Measurements from ENCODE around the gene WDR91.

The WDR91 gene

DNA sequence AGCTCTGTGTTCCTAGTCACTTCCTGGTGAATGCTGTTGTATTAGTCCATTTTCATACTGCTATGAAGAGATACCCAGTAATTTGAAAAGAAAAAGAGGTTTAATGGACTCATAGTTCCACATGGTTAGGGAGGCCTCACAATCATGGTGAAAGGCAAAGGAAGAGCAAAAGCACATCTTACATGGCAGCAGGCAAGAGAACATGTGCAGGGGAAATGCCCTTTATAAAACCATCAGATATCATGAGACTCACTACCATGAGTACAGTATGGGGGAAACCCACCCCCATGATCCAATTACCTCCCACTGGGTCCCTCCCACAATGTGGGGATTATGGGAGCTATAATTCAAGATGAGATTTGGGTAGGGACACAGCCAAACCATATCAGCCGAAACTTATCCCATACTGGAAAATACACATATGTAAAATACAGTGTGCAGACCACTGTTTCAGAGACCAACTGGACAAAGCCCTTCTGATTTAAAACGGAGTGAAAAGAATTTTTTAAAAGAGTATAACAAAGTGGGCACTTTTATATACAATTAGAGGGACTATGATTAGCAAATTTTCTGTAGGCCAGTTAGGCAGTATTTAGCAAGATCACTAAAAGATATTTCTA is 48.8 kb downstream of the WDR91 start:
- no peak for TF ChIP-seq ZFX (IDR thresholded peaks at IDR 0.05)
- no peak overlapping the region for H3K27ac ChIP-seq

DNA sequence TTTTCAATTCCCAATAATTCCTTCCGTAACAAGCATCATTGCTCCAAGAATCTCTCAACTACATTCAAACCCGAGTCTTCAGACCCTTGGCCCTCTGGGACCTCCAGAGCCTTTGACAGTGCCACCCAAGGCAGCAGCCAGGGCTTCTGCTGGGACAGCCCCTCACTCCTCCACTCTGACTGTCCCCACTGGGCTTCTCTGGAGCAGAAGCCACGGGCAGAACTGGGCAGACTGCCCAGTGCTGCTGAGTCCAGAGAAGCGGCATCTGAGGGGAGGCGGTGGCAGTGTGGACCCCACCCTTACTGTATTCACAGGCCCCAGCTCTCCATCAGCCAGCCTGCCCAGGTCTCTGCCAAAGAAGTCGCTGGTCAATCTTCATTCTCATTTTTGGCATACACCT is 49.7 kb downstream of the WDR91 start:
- no peak overlapping the region for H3K27ac ChIP-seq
- TF ChIP-seq, protein P1, sequence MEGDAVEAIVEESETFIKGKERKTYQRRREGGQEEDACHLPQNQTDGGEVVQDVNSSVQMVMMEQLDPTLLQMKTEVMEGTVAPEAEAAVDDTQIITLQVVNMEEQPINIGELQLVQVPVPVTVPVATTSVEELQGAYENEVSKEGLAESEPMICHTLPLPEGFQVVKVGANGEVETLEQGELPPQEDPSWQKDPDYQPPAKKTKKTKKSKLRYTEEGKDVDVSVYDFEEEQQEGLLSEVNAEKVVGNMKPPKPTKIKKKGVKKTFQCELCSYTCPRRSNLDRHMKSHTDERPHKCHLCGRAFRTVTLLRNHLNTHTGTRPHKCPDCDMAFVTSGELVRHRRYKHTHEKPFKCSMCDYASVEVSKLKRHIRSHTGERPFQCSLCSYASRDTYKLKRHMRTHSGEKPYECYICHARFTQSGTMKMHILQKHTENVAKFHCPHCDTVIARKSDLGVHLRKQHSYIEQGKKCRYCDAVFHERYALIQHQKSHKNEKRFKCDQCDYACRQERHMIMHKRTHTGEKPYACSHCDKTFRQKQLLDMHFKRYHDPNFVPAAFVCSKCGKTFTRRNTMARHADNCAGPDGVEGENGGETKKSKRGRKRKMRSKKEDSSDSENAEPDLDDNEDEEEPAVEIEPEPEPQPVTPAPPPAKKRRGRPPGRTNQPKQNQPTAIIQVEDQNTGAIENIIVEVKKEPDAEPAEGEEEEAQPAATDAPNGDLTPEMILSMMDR (conservative IDR thresholded peaks at IDR 0.05) = no peak
- TF ChIP-seq ZFX (IDR thresholded peaks at IDR 0.05) = no peak

DNA sequence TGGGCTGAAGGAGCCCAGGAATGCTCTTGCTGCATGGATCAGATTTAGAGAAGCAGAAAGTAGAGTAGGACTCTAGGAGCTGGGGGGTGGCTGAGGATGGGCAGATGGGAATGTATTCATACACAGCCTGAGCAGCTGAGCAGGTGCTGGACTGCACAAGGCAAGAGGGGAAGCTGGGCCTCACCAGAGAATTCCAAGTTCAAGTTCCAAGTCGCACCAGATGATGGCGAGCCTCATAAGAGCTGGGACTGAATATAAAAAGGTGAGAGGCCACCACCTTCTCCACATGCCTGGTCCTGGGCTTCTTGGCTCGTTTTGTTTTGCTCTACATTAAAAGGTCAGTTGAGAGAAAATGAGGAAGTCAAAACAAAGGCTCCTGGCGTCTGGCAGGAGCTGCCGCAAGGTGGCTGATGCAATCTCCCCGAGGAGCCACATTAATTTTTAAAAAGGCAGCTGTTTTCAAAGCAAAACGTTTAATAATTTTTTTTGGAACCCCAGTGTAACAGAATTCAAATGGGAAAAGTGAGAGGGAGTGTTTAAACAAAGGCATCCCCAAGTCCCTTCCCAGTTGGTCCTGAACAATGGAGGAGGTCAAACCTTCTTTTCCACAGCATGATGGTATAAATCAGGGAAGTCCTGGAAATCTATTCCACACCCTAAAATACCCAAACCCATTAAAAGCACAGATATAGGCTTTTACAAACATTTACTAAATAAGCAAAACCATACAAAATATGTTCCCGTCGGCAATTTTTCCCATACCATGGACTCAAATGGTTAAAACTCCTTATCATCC is 50.3 kb downstream of the WDR91 start:
- TF ChIP-seq ZFX (IDR thresholded peaks at IDR 0.05) = no peak
- TF ChIP-seq, protein P1 (conservative IDR thresholded peaks at IDR 0.05) = no peak
- peak overlapping the region; percentile 6; the same call in 1 of the 2 replicates for H3K27ac ChIP-seq

DNA sequence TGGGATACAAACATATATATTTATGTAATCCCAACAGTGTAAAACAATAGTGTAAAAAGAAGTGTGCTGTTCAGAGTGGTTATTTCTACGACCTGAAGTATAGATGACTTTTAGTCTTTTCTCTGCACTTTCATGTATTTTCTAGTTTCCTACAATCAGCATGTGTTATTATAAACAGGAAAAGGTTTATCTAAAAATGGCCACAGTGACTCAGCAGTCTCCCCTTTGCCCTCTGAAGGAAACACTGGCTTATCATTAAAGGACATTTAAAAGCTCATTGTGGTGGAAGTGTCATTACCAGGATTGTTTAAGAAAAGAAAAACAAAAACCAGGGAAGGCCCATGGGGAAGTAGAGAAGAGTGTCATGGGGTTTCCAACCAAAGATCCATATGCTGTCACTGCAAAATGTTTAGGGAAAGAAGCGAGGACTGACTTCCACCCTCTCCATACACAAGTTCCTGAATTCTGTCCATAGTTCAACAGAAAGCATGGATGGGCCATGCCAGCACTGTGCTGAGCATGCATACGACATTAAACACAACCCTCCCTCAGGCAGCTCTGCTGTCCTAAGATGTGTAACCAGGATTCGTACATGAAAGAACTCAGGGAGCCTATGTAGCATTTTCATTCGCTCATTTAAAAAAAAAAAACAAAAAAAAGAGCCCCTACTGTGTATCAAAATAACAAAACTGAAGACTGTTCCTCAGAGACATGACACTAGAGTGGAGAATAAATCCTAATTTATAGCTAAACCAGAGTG is 51.0 kb downstream of the WDR91 start:
- no peak for TF ChIP-seq ZFX (IDR thresholded peaks at IDR 0.05)
- TF ChIP-seq, protein P1 (conservative IDR thresholded peaks at IDR 0.05) = no peak
- peak overlapping the region; percentile 6; the same call in 1 of the 2 replicates for H3K27ac ChIP-seq

DNA sequence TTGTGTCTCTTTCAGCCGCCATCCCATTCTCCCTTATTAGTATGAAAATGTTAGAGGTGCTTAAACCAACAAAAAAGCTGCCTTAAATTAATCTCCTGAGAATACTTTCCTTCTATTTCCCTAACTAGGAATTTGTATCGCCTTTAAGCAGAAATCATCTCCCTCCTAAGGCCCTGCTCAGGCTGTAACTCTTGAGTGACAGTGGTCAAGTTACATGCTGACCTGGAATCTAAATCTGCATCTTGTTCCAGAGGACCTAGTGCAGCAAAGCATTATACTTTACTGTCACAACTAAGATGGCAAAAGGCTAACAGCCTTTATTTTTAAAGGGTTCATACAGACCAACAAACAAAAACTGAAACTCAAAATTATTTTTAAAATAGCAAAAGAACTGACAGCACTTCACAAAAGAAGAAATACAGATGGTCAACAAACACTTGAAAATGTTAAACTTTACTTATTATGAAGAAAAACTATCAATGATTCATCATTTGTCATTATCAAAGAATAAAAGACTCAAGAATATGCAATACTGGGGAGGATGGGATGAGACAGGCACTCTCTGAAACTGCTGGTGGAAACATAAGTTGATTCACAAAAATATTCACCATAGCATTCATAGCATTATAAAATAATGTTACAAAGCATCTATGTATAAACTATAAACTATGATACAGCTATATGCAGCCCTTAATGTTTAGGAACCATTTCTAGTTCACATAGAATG is 51.8 kb downstream of the WDR91 start:
- no peak overlapping the region for H3K27ac ChIP-seq
- TF ChIP-seq, protein P1 (conservative IDR thresholded peaks at IDR 0.05) = no peak
- no peak for TF ChIP-seq ZFX (IDR thresholded peaks at IDR 0.05)

DNA sequence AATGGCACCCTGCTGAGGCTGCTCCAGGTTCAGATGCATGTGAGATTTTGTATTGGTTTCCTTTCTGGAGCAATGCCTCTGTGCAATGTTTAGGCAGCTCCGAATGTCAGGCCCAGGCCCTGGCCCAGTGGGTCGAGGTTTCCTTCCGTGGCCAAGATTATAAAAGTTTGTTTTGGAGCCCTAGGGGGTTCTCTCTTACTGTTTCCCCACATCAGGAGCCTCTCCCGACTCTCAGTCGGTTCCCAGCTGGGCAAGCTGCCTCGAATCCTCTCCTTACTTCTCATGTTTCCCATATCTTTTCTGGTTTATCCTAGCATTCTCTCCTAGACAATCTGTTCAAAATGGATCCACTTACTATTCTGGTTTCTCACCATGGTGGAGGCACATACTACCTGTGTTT is 52.5 kb downstream of the WDR91 start:
- H3K27ac ChIP-seq = no peak overlapping the region
- no peak for TF ChIP-seq ZFX (IDR thresholded peaks at IDR 0.05)
- TF ChIP-seq, protein P1 (conservative IDR thresholded peaks at IDR 0.05) = no peak

DNA sequence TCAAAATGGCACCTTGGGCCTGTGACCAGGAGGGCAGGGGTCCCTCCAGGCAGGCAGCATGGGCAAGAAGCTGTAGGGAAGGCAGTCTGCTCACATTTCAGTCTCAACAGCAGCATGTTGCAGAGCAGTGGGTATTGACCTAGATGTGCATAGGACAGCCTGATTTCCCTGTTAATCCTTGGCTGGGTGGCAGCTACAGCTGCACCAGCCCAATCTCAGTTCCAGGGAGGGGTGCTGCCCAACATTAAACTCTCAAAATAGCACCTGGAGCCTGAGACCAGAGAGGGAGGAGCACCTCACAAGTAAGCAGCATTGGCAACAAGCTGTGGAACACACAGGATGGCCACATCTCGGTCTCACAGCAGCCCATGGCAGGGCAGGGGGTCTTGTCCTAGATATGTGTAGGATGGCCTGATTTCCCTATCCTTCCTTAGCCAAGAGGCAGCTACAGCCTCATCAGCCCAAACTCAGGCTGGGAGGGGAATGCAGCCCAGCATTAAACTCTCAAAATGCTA is 53.1 kb downstream of the WDR91 start:
- TF ChIP-seq, protein P1 (conservative IDR thresholded peaks at IDR 0.05) = no peak
- TF ChIP-seq ZFX (IDR thresholded peaks at IDR 0.05) = no peak
- H3K27ac ChIP-seq = no peak overlapping the region

Measured in C4-2B (cell line).